RWPE2 (cell line): ENCODE data around the gene ZNF230.
A peak's percentile ranks its signal among the peaks of the same experiment; 100 is the strongest.

ENCODE experiments used
- ATAC-seq: fragments of 200-7000 bp; cut with Tn5 transposase; 3 replicates; pipeline ENCODE4 v1.9.1; 2021; ENCODE audit warnings: low read depth
- DNase-seq: peaks from one replicate; pipeline ENCODE4 v3.0.0-alpha.2; 2020; ENCODE audit warnings: low spot score
- H3K27ac ChIP-seq: fragments of 450-650 bp; 2 replicates; pipeline ENCODE4 v1.5.1; 2017; ENCODE audit warnings: mild to moderate bottlenecking; ENCODE audit not compliant: poor library complexity, severe bottlenecking
- H3K27me3 ChIP-seq: fragments of 250-450 bp; sonication (Bioruptor Pico); 2 replicates; pipeline ENCODE4 v1.5.1; 2021; ENCODE audit warnings: mild to moderate bottlenecking, moderate library complexity; ENCODE audit not compliant: insufficient read depth, poor library complexity, severe bottlenecking
- H3K36me3 ChIP-seq: fragments of 250-450 bp; sonication (Bioruptor Pico); 2 replicates; pipeline ENCODE4 v1.5.1; 2020; ENCODE audit warnings: low read depth, mild to moderate bottlenecking, moderate library complexity
- H3K4me1 ChIP-seq: fragments of 250-450 bp; sonication (Bioruptor Pico); 2 replicates; pipeline ENCODE4 v1.5.1; 2021; ENCODE audit warnings: mild to moderate bottlenecking, moderate library complexity; ENCODE audit not compliant: insufficient read depth, poor library complexity, severe bottlenecking
- H3K4me3 ChIP-seq: fragments of 250-450 bp; sonication (Bioruptor Pico); 2 replicates; pipeline ENCODE4 v1.5.1; 2021; ENCODE audit warnings: mild to moderate bottlenecking, moderate library complexity; ENCODE audit not compliant: severe bottlenecking
- H3K9me3 ChIP-seq: fragments of 250-450 bp; sonication (Bioruptor Pico); 2 replicates; pipeline ENCODE4 v1.5.1; 2021; ENCODE audit warnings: mild to moderate bottlenecking, moderate library complexity; ENCODE audit not compliant: severe bottlenecking
- TF ChIP-seq, protein P1 (sequence below): fragments of 450-650 bp; IDR thresholded peaks from one replicate; pipeline ENCODE4 v1.5.1; 2017; ENCODE audit warnings: mild to moderate bottlenecking, moderate library complexity; ENCODE audit not compliant: poor library complexity, severe bottlenecking

Gene ZNF230

GRCh38 chr19:44032001-44032610 is 29.3 kb downstream of the ZNF230 start:
- TF ChIP-seq, protein P1, sequence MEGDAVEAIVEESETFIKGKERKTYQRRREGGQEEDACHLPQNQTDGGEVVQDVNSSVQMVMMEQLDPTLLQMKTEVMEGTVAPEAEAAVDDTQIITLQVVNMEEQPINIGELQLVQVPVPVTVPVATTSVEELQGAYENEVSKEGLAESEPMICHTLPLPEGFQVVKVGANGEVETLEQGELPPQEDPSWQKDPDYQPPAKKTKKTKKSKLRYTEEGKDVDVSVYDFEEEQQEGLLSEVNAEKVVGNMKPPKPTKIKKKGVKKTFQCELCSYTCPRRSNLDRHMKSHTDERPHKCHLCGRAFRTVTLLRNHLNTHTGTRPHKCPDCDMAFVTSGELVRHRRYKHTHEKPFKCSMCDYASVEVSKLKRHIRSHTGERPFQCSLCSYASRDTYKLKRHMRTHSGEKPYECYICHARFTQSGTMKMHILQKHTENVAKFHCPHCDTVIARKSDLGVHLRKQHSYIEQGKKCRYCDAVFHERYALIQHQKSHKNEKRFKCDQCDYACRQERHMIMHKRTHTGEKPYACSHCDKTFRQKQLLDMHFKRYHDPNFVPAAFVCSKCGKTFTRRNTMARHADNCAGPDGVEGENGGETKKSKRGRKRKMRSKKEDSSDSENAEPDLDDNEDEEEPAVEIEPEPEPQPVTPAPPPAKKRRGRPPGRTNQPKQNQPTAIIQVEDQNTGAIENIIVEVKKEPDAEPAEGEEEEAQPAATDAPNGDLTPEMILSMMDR: no peak
- no peak for DNase-seq
- H3K4me3 ChIP-seq: no peak overlapping the region
- no peak for ATAC-seq
- H3K4me1 ChIP-seq: no peaks in the 10 kb centered on the region
- peaks cover 44% of the 10 kb centered on the region for H3K36me3 ChIP-seq
- no peaks in the 10 kb centered on the region for H3K27me3 ChIP-seq
- peaks cover 11% of the 10 kb centered on the region for H3K9me3 ChIP-seq
- H3K27ac ChIP-seq: no peak overlapping the region

DNA sequence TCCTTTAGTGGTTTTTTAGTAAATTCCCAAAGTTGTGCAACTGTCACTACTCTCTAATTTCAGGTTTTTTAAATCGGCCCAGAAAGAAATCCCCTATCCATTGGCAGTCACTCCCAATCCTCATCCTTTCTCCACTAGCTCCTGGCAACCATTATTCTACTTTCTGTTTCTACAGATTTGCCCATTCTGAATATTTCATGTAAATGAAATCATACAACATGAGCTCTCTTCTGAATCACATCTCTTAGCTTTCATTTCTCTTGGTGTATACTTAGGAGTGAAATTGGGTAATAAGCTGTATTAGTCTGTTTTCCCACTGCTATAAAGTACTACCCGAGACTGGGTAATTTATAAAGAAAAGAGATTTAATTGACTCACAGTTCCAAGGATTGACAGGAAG is 39.4 kb downstream of the ZNF230 start:
- ATAC-seq (no peak), DNase-seq (no peak)
- TF ChIP-seq, protein P1: no peak
- H3K4me1 ChIP-seq: no peaks in the 10 kb centered on the region
- no peaks in the 10 kb centered on the region for H3K36me3 ChIP-seq
- no peaks in the 10 kb centered on the region for H3K27me3 ChIP-seq
- no peak overlapping the region for H3K4me3 ChIP-seq
- H3K9me3 ChIP-seq: peaks cover 4% of the 10 kb centered on the region
- H3K27ac ChIP-seq: no peak overlapping the region

DNA sequence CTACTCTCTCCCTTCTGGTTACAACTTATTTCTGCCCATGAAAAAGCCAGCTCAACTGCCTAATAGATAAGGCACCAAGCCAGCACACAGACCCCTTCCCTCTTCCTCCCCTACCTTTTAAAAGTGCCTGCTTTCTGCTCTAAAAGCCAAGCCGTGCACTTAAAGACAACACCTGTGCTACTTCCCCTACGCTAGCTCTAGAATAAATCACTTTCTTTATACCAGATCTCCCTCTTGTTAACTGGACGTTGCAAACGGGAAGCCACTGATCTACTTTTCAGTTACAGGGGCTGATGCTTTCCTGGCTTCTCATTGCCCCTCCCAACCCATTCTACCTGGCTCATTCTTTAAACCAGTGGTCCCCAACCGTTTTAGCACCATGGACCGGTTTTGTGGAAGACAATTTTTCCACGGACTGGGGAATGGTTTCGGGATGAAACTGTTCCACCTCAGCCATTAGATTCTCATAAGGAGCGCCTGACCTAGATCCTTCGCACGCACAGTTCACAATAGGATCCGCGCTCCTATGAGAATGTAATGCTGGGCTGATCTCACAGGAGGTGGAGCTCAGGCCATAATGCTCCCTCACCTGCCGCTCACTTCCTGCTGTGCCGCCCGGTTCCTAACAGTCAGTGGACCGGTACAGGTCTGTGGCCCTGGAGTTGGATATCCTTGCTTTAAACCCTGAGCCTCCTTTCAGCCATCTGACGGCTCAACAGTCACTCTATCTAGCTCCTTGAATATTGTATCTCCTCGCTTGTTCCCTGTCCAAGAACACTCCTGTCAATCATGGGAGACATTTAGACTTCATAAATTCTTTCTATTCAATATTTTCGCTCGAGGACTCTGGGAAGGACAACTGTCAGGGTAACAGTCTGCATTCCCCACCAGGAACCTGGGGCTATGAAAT is 48.2 kb downstream of the ZNF230 start:
- Histone ChIP-seq H3K4me3 (peak overlapping the region; percentile 46), H3K36me3 (no peaks in the 10 kb centered on the region; the same call in 1 of the 2 replicates), H3K27ac (peak overlapping the region; percentile 13), H3K27me3 (no peaks in the 10 kb centered on the region), H3K9me3 (no peaks in the 10 kb centered on the region), H3K4me1 (peaks cover 8% of the 10 kb centered on the region)
- DNase-seq: no peak
- TF ChIP-seq, protein P1: no peak
- peak; percentile 46 for ATAC-seq

DNA sequence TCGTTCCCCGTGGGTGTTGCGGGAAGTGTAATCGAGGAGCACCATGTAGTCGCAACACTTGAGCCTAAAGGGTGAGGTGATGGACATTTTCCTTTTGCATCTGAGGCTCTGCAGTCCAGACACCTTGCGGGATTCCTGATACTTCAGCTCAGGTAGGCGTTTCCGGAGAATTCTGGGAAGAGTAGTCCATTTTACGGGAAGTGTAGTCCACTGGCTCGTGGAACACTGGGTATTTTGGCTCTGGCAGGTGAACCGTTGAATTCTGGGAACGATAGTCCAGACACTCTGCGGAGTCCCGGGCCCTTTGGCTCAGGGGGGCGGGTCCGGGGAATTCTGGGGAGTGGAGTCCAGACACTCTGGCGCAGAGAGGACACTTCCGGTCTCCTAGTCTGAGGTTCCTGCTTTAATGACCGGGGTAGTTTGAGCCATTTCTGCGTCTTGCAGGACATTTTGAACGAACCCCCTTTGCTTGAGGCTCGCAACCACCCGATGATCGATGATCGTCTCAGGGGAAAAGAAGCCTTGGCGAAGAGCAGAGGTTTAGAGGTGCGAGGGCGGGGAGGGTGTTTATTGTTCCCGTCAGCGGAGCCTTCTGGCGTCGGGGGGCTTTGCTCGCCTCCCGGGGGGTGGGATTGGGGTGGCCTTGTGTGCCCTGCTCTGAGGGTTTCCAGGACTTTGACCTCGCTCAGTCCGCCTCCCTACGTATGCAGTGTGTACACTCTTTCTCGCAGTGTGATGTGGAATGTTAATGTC is 49.1 kb downstream of the ZNF230 start, which contains the start of gene ZNF223:
Gene ZNF223, plus strand, starts transcription at position 387 of the 753 bp plus-strand sequence. CDS start 3,141 bp downstream, outside the sequence.
- TF ChIP-seq, protein P1: no peak
- H3K36me3 ChIP-seq: peaks cover 2% of the 10 kb centered on the region
- H3K27me3 ChIP-seq: no peaks in the 10 kb centered on the region
- H3K9me3 ChIP-seq: no peaks in the 10 kb centered on the region
- DNase-seq (peak; percentile 95), ATAC-seq (peak; percentile 99)
- H3K27ac ChIP-seq: peak within 1 kb of the TSS; percentile 13
- H3K4me1 ChIP-seq: peaks cover 8% of the 10 kb centered on the region
- peak within 1 kb of the TSS; percentile 46 for H3K4me3 ChIP-seq
